ENCODE data around the gene SUGCT. TPM values are rescaled to one million over a fixed set of nuclear protein-coding genes. Genes with fewer than 3 reads are reported as not detected.

Gene SUGCT
- total RNA-seq, 1 donor from 2014 or later = 1.6 TPM

DNA sequence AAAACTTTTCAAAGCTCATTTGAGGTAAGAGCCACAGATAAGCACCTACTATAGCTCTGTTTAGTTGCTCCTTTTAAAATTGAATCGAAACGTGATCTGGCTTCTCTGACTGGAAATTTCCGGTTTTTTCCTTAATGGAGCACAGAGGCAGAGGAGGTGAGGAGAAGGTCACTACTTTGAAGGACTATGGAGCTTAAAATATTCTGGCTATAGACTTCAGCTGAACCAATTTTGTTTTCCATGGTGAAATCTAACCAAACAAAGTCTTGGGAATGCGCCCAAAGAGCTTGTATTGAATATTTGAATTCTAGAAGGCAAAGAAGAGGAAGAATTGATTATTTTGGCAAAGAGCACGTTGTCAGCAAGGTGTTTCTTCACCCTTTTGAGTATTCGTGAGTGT, 711.1 kb downstream of the SUGCT start:
- H3K27me3 Mint-ChIP-seq (ENCODE audit: unreplicated experiment) = no peaks in the 10 kb centered on the region
- H3K36me3 Mint-ChIP-seq (ENCODE audit: low read depth, unreplicated experiment) = peaks cover 8% of the 10 kb centered on the region
- H3K27ac Mint-ChIP-seq (ENCODE audit: unreplicated experiment) = no peak overlapping the region
- no peak for DNase-seq (ENCODE audit: low spot score)
- TF ChIP-seq, protein P1, sequence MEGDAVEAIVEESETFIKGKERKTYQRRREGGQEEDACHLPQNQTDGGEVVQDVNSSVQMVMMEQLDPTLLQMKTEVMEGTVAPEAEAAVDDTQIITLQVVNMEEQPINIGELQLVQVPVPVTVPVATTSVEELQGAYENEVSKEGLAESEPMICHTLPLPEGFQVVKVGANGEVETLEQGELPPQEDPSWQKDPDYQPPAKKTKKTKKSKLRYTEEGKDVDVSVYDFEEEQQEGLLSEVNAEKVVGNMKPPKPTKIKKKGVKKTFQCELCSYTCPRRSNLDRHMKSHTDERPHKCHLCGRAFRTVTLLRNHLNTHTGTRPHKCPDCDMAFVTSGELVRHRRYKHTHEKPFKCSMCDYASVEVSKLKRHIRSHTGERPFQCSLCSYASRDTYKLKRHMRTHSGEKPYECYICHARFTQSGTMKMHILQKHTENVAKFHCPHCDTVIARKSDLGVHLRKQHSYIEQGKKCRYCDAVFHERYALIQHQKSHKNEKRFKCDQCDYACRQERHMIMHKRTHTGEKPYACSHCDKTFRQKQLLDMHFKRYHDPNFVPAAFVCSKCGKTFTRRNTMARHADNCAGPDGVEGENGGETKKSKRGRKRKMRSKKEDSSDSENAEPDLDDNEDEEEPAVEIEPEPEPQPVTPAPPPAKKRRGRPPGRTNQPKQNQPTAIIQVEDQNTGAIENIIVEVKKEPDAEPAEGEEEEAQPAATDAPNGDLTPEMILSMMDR (IDR thresholded peaks at IDR 0.05; ENCODE audit: unreplicated experiment) = no peak
- H3K4me3 Mint-ChIP-seq (ENCODE audit: unreplicated experiment) = no peak overlapping the region
- peaks cover 4% of the 10 kb centered on the region for H3K9me3 Mint-ChIP-seq (ENCODE audit: unreplicated experiment)
- peaks cover 5% of the 10 kb centered on the region for H3K4me1 Mint-ChIP-seq (ENCODE audit: unreplicated experiment)

DNA sequence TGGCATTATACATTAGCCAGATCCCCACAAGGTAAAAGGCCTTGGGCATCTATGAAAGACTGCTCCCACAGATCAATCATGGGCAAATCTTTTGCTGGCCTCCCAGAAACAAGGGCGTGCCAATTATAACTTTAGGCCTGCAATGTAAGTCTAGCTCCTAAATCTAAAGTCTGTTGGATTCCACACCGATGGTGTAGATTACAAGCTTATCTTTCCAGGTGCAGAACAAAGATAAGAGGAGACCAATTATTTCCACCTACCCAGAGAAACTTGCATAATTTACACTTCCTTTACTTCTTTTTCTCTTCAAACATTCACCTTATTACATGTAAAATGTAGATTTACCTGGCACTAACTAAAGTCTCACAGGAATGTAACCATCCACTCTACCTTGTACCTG, 713.1 kb downstream of the SUGCT start:
- TF ChIP-seq, protein P1 (IDR thresholded peaks at IDR 0.05; ENCODE audit: unreplicated experiment) = no peak
- no peak for DNase-seq (ENCODE audit: low spot score)
- H3K4me3 Mint-ChIP-seq (ENCODE audit: unreplicated experiment) = no peak overlapping the region
- H3K36me3 Mint-ChIP-seq (ENCODE audit: low read depth, unreplicated experiment) = peaks cover 6% of the 10 kb centered on the region
- peaks cover 5% of the 10 kb centered on the region for H3K4me1 Mint-ChIP-seq (ENCODE audit: unreplicated experiment)
- no peak overlapping the region for H3K27ac Mint-ChIP-seq (ENCODE audit: unreplicated experiment)
- peaks cover 2% of the 10 kb centered on the region for H3K9me3 Mint-ChIP-seq (ENCODE audit: unreplicated experiment)
- H3K27me3 Mint-ChIP-seq (ENCODE audit: unreplicated experiment) = no peaks in the 10 kb centered on the region

DNA sequence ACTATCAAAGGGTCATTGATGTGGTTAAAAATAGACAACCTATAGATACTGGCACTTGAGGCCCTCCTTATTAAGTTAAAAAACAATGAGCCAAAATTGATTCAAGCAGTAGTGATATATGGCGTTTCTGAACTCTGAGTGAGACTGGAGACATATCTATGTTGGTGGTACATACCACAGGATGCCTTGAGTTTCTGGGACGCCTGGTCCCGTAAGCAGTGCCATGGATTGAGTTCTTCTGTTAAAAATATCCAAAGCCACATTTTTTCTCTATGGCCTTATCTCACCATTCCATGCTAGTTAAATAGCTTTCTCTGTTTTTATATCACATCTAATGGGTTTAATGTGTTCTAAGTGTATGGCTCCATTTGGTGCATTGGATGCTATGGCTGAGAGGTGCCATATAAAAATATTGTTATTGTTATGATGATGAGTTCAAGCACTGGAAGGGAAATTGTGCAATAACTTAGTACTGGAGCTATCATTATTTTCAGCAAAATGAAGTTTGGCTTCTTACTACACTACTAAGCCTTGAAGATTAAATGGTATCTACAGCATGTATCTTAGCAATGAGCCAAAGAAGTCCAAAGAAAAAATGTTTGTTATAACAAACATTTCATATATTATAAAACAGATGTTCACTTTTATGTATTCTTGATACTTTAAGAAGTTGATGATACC, 713.9 kb downstream of the SUGCT start:
- no peaks in the 10 kb centered on the region for H3K27me3 Mint-ChIP-seq (ENCODE audit: unreplicated experiment)
- no peak overlapping the region for H3K4me3 Mint-ChIP-seq (ENCODE audit: unreplicated experiment)
- H3K27ac Mint-ChIP-seq (ENCODE audit: unreplicated experiment) = no peak overlapping the region
- peaks cover 1% of the 10 kb centered on the region for H3K36me3 Mint-ChIP-seq (ENCODE audit: low read depth, unreplicated experiment)
- H3K4me1 Mint-ChIP-seq (ENCODE audit: unreplicated experiment) = peaks cover 5% of the 10 kb centered on the region
- no peak for DNase-seq (ENCODE audit: low spot score)
- TF ChIP-seq, protein P1 (IDR thresholded peaks at IDR 0.05; ENCODE audit: unreplicated experiment) = no peak
- H3K9me3 Mint-ChIP-seq (ENCODE audit: unreplicated experiment) = no peaks in the 10 kb centered on the region

DNA sequence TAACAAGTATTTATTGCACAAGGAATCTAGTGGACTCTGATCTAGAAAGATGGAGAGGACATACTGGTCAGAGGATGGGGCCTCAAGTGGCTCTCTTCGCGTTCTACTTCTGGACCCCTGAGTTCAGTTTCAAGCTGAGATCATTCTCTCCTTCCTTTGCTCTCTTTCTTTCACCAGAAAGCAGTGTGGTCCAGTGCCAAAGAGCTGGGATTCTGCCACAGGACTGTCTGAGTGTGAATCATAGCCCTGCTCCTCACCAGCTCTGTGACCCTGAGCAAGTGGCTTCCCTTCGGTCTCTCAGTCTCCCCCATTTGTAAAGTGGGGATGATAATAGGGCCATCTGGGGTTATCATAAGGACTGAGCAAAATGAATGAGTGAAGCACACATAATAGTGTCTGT, 715.2 kb downstream of the SUGCT start:
- TF ChIP-seq, protein P1 (IDR thresholded peaks at IDR 0.05; ENCODE audit: unreplicated experiment) = no peak
- Mint-ChIP-seq H3K9me3 (ENCODE audit: unreplicated experiment) (no peaks in the 10 kb centered on the region), H3K27ac (ENCODE audit: unreplicated experiment) (no peak overlapping the region), H3K27me3 (ENCODE audit: unreplicated experiment) (no peaks in the 10 kb centered on the region), H3K36me3 (ENCODE audit: low read depth, unreplicated experiment) (no peaks in the 10 kb centered on the region), H3K4me3 (ENCODE audit: unreplicated experiment) (no peak overlapping the region), H3K4me1 (ENCODE audit: unreplicated experiment) (peaks cover 5% of the 10 kb centered on the region)
- DNase-seq (ENCODE audit: low spot score) = no peak

DNA sequence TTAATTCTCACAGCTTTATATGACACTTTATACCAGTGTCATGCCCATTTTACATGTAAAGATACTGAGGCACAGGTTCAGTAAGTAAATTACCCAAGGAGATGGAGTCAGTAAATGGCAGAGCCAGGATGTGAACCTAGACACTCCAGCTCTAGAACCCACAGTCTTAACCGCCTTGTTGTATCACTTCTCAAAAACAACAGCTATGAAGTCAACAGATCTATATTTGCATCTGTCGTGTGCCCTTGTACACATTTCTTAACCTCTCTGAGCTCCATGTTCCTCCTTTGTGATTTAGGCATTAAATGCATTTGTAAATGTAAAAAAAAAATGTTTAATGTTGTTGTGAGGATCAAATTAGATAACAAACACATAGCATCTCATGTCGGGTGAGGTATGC, 716.2 kb downstream of the SUGCT start:
- Mint-ChIP-seq H3K9me3 (ENCODE audit: unreplicated experiment) (no peaks in the 10 kb centered on the region), H3K36me3 (ENCODE audit: low read depth, unreplicated experiment) (no peaks in the 10 kb centered on the region), H3K27me3 (ENCODE audit: unreplicated experiment) (no peaks in the 10 kb centered on the region), H3K4me1 (ENCODE audit: unreplicated experiment) (peaks cover 5% of the 10 kb centered on the region), H3K27ac (ENCODE audit: unreplicated experiment) (no peak overlapping the region), H3K4me3 (ENCODE audit: unreplicated experiment) (no peak overlapping the region)
- TF ChIP-seq, protein P1 (IDR thresholded peaks at IDR 0.05; ENCODE audit: unreplicated experiment) = no peak
- no peak for DNase-seq (ENCODE audit: low spot score)

All from endothelial cell (in vitro differentiated cells).